ENCODE measurements around the gene GDPD1.

The GDPD1 gene

GRCh38 chr17:59257101-59257500, 36.8 kb downstream of the GDPD1 start:
- Histone ChIP-seq H3K9ac (ENCODE audit: low read length) (no peak overlapping the region), H3K4ac (ENCODE audit: low read depth, low read length) (no peak overlapping the region), H3K14ac (ENCODE audit: low read length) (no peak overlapping the region), H4K91ac (ENCODE audit: low read depth, low read length) (no peak overlapping the region), H3K9me3 (ENCODE audit: insufficient read depth, low read depth, low read length) (no peaks in the 10 kb centered on the region), H3K79me1 (ENCODE audit: low read length) (no peaks in the 10 kb centered on the region), H2AFZ (ENCODE audit: insufficient read depth, low read length, poor library complexity) (no peak overlapping the region), H3K18ac (ENCODE audit: low read length) (no peak overlapping the region), H4K12ac (ENCODE audit: low read depth, low read length) (no peak overlapping the region), H3K4me2 (ENCODE audit: low read length) (no peak overlapping the region), H4K8ac (ENCODE audit: low read depth, low read length) (no peak overlapping the region), H3K27me3 (ENCODE audit: insufficient read depth, low read length) (no peaks in the 10 kb centered on the region), H2BK120ac (ENCODE audit: insufficient read depth, low read length, poor library complexity) (no peak overlapping the region), H3K4me1 (ENCODE audit: control insufficient read depth in 1 of 2, insufficient read depth in 2 of 2, low read length in 2 of 2) (peaks cover 0 to 2% of the 10 kb centered on the region in 2 experiments), H2AK5ac (ENCODE audit: low read length) (no peak overlapping the region), H3K23ac (ENCODE audit: low read length) (no peak overlapping the region), H3K36me3 (ENCODE audit: control insufficient read depth in 1 of 2, insufficient read depth in 2 of 2, low read length in 2 of 2) (no peaks in the 10 kb centered on the region), H3K79me2 (ENCODE audit: control insufficient read depth, insufficient read depth, low read length, poor library complexity) (no peaks in the 10 kb centered on the region), H2BK5ac (ENCODE audit: low read depth, low read length, poor library complexity) (no peak overlapping the region), H3K27ac (ENCODE audit: low read depth, low read length) (no peak overlapping the region), H3K4me3 (ENCODE audit: low read depth, low read length) (no peak overlapping the region), H2BK12ac (ENCODE audit: low read length) (no peak overlapping the region)
- WGBS (ENCODE audit: extremely low coverage, insufficient coverage, insufficient read length): no CpG with 5 or more reads among the region's 2 CpGs
- no peak for DNase-seq

- no CpG with 5 or more reads among the region's 2 CpGs for WGBS (ENCODE audit: extremely low coverage, insufficient coverage, insufficient read length)
- no peak overlapping the region for H3K23ac ChIP-seq (ENCODE audit: low read length)
- H3K27me3 ChIP-seq (ENCODE audit: insufficient read depth, low read length): no peaks in the 10 kb centered on the region
- H2BK12ac ChIP-seq (ENCODE audit: low read length): no peak overlapping the region
- no peak overlapping the region for H4K91ac ChIP-seq (ENCODE audit: low read depth, low read length)
- no peak overlapping the region for H2BK5ac ChIP-seq (ENCODE audit: low read depth, low read length, poor library complexity)
- no peaks in the 10 kb centered on the region for H3K4me1 ChIP-seq (ENCODE audit: control insufficient read depth in 1 of 2, insufficient read depth in 2 of 2, low read length in 2 of 2)
- no peak overlapping the region for H3K9ac ChIP-seq (ENCODE audit: low read length)
- no peak overlapping the region for H3K14ac ChIP-seq (ENCODE audit: low read length)
- no peaks in the 10 kb centered on the region for H3K36me3 ChIP-seq (ENCODE audit: control insufficient read depth in 1 of 2, insufficient read depth in 2 of 2, low read length in 2 of 2)
- H3K4me2 ChIP-seq (ENCODE audit: low read length): no peak overlapping the region
- no peak overlapping the region for H4K12ac ChIP-seq (ENCODE audit: low read depth, low read length)
- H2BK120ac ChIP-seq (ENCODE audit: insufficient read depth, low read length, poor library complexity): no peak overlapping the region
- H3K4me3 ChIP-seq (ENCODE audit: low read depth, low read length): no peak overlapping the region
- H3K18ac ChIP-seq (ENCODE audit: low read length): no peak overlapping the region
- H3K79me1 ChIP-seq (ENCODE audit: low read length): no peaks in the 10 kb centered on the region
- H3K79me2 ChIP-seq (ENCODE audit: control insufficient read depth, insufficient read depth, low read length, poor library complexity): no peaks in the 10 kb centered on the region
- DNase-seq: no peak
- H3K27ac ChIP-seq (ENCODE audit: low read depth, low read length): no peak overlapping the region
- H2AK5ac ChIP-seq (ENCODE audit: low read length): no peak overlapping the region
- no peak overlapping the region for H3K4ac ChIP-seq (ENCODE audit: low read depth, low read length)
- H3K9me3 ChIP-seq (ENCODE audit: insufficient read depth, low read depth, low read length): no peaks in the 10 kb centered on the region
- H4K8ac ChIP-seq (ENCODE audit: low read depth, low read length): no peak overlapping the region
- no peak overlapping the region for H2AFZ ChIP-seq (ENCODE audit: insufficient read depth, low read length, poor library complexity)
Observed at GRCh38 chr17:59260722-59261121, 40.4 kb downstream of the GDPD1 start.

- H3K9ac ChIP-seq (ENCODE audit: low read length): no peak overlapping the region
- WGBS (ENCODE audit: extremely low coverage, insufficient coverage, insufficient read length): no CpG with 5 or more reads among the region's 4 CpGs
- H3K9me3 ChIP-seq (ENCODE audit: insufficient read depth, low read depth, low read length): no peaks in the 10 kb centered on the region
- no peaks in the 10 kb centered on the region for H3K79me1 ChIP-seq (ENCODE audit: low read length)
- no peak overlapping the region for H4K8ac ChIP-seq (ENCODE audit: low read depth, low read length)
- H2BK12ac ChIP-seq (ENCODE audit: low read length): no peak overlapping the region
- H2BK5ac ChIP-seq (ENCODE audit: low read depth, low read length, poor library complexity): no peak overlapping the region
- H3K27ac ChIP-seq (ENCODE audit: low read depth, low read length): no peak overlapping the region
- H3K4me2 ChIP-seq (ENCODE audit: low read length): no peak overlapping the region
- no peak overlapping the region for H2BK120ac ChIP-seq (ENCODE audit: insufficient read depth, low read length, poor library complexity)
- no peak overlapping the region for H2AK5ac ChIP-seq (ENCODE audit: low read length)
- no peak overlapping the region for H3K4me3 ChIP-seq (ENCODE audit: low read depth, low read length)
- H3K4me1 ChIP-seq (ENCODE audit: control insufficient read depth in 1 of 2, insufficient read depth in 2 of 2, low read length in 2 of 2): no peaks in the 10 kb centered on the region
- no peak overlapping the region for H3K4ac ChIP-seq (ENCODE audit: low read depth, low read length)
- no peak overlapping the region for H2AFZ ChIP-seq (ENCODE audit: insufficient read depth, low read length, poor library complexity)
- H3K27me3 ChIP-seq (ENCODE audit: insufficient read depth, low read length): no peaks in the 10 kb centered on the region
- H4K91ac ChIP-seq (ENCODE audit: low read depth, low read length): no peak overlapping the region
- H4K12ac ChIP-seq (ENCODE audit: low read depth, low read length): no peak overlapping the region
- H3K23ac ChIP-seq (ENCODE audit: low read length): no peak overlapping the region
- peak in 1 of 2 donors; percentile 66 for DNase-seq
- H3K18ac ChIP-seq (ENCODE audit: low read length): no peak overlapping the region
- H3K36me3 ChIP-seq (ENCODE audit: control insufficient read depth in 1 of 2, insufficient read depth in 2 of 2, low read length in 2 of 2): no peaks in the 10 kb centered on the region
- H3K14ac ChIP-seq (ENCODE audit: low read length): no peak overlapping the region
- H3K79me2 ChIP-seq (ENCODE audit: control insufficient read depth, insufficient read depth, low read length, poor library complexity): no peaks in the 10 kb centered on the region
Observed at GRCh38 chr17:59266745-59267144, 46.4 kb downstream of the GDPD1 start.

- Histone ChIP-seq H2BK12ac (ENCODE audit: low read length) (no peak overlapping the region), H3K14ac (ENCODE audit: low read length) (no peak overlapping the region), H3K4ac (ENCODE audit: low read depth, low read length) (no peak overlapping the region), H2AFZ (ENCODE audit: insufficient read depth, low read length, poor library complexity) (no peak overlapping the region), H3K36me3 (ENCODE audit: control insufficient read depth in 1 of 2, insufficient read depth in 2 of 2, low read length in 2 of 2) (no peaks in the 10 kb centered on the region), H3K9me3 (ENCODE audit: insufficient read depth, low read depth, low read length) (no peaks in the 10 kb centered on the region), H3K4me3 (ENCODE audit: low read depth, low read length) (no peak overlapping the region), H3K18ac (ENCODE audit: low read length) (no peak overlapping the region), H3K4me2 (ENCODE audit: low read length) (no peak overlapping the region), H3K23ac (ENCODE audit: low read length) (no peak overlapping the region), H3K27ac (ENCODE audit: low read depth, low read length) (no peak overlapping the region), H2BK5ac (ENCODE audit: low read depth, low read length, poor library complexity) (no peak overlapping the region), H3K79me1 (ENCODE audit: low read length) (no peaks in the 10 kb centered on the region), H3K9ac (ENCODE audit: low read length) (no peak overlapping the region), H3K27me3 (ENCODE audit: insufficient read depth, low read length) (no peaks in the 10 kb centered on the region), H3K79me2 (ENCODE audit: control insufficient read depth, insufficient read depth, low read length, poor library complexity) (no peaks in the 10 kb centered on the region), H2BK120ac (ENCODE audit: insufficient read depth, low read length, poor library complexity) (no peak overlapping the region), H4K91ac (ENCODE audit: low read depth, low read length) (no peak overlapping the region), H3K4me1 (ENCODE audit: control insufficient read depth in 1 of 2, insufficient read depth in 2 of 2, low read length in 2 of 2) (no peaks in the 10 kb centered on the region), H4K8ac (ENCODE audit: low read depth, low read length) (no peak overlapping the region), H2AK5ac (ENCODE audit: low read length) (no peak overlapping the region), H4K12ac (ENCODE audit: low read depth, low read length) (no peak overlapping the region)
- DNase-seq: no peak
- no CpG with 5 or more reads among the region's 5 CpGs for WGBS (ENCODE audit: extremely low coverage, insufficient coverage, insufficient read length)
Observed at GRCh38 chr17:59267776-59268175, 47.5 kb downstream of the GDPD1 start.
